Activated T-cell treated with anti-CD3 and anti-CD28 coated beads for 24 hours (primary cell): Measurements from ENCODE around the gene AGO1.

Experiments used
- DNase-seq: peaks from one replicate; pipeline ENCODE4 v3.0.0-alpha.2; 2020; ENCODE audit warnings: low read depth

AGO1 gene

DNA sequence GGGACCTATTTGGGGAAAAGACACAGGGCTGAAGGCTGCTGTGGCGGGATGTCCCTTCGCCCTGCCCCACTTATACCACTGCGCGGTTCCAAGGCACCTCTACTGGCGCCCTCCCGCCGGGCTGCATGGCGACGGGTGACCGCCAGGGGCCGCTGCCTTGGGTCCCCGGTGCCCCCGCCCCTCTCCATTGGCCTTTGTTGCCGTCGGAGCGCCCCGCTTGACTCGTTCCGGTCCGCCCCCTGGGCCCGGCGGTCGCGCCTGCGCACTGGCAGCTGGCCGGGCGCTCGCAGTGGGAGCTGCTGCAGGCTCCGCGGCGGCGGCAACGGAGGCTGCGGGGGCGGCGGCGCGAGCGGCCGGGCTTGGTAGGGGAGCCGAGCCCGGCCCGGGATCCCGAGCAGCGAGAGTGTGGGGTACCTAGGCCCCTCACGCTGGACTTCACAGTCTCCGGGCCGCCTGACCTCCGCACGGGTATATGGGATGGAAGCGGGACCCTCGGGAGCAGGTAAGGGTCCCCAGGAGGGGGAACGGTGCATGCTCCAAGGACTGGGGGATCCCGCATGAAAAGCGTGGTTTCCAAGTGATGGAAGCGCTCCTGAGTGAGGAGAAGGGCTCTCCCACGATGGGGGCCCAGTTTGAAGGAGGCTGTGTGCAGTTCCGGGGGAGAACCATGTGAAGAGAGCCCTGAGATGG is at the start of gene AGO1:
TSS of gene AGO1 (plus strand) at position 265 of the 690 bp plus-strand sequence. CDS start at position 478, 213 bp downstream.
- peak; percentile 96 for DNase-seq

DNA sequence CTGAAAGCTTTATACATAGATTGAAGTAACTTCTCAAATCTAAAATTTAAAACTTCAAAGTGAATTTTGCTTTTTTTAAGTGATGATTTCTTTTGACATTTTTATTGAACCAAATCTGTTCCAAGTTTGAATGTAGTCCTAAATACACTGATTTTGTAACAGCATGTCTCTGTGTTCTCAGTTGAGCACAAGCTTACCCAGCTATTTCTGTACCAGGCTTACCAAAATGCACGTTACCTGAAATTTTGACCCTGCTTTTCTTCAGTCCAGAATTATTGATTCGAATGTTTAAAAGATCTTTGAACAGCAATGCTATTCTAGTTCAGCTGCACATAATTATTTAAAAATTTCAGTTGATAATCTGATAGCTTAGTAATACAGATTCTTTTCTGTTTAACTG is 49.6 kb upstream of the AGO1 start:
- no peak for DNase-seq

DNA sequence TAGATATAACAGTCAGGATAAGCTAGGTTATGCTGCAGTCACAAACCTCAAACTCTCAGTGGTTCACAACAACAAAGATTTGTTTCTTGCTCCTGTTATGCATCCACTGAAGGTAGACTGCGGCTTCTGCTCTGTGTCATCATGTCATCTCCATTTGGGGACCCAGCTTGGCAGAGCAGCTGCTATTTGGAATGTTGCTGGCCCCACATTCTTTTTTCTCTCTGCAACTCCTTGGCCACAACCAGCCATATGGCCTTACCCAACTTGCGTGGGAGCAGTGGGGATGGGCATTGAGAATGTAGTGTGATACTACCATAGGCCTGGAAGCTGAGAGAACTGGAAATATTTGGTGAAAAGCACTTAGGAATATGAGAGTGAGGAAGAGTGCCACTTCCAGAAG is 48.8 kb upstream of the AGO1 start:
- DNase-seq: no peak

DNA sequence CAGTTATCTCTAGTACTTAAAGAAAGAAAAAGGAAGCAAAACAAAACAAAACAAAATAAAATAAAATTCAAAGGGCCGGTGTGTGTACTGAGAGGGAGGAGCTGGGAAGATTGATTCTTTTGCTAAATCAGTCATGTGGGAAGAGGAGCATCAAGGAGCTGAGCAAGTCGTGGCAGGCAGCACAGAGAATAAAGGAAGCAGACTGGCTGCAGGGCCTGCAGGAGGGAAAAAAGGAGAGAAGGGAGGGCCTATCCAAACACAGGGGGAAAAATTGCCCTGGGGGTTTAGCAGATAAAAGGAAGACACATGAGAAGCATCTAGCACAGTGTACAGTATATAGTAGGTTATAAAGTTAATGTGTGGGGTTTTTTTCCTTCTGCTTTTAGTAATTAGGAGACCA is 47.6 kb upstream of the AGO1 start:
- DNase-seq: no peak

DNA sequence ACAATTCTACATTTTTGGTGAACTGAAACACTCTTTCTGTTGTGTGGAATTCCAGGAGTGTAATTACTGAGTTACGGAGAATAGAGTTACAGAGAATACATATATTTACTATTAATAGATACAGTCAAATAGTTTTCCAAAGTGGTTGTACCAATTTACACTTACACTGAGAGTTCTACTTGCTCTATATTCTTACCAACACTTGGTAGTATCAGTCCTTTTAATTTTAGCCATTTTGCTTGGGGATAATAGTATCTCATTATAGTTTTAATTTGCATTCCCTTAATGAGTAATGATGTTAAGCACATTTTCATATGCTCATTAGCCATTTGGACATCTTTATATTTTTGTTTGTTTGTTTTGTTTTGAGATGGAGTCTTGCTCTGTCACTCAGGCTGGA is 46.3 kb upstream of the AGO1 start:
- no peak for DNase-seq

DNA sequence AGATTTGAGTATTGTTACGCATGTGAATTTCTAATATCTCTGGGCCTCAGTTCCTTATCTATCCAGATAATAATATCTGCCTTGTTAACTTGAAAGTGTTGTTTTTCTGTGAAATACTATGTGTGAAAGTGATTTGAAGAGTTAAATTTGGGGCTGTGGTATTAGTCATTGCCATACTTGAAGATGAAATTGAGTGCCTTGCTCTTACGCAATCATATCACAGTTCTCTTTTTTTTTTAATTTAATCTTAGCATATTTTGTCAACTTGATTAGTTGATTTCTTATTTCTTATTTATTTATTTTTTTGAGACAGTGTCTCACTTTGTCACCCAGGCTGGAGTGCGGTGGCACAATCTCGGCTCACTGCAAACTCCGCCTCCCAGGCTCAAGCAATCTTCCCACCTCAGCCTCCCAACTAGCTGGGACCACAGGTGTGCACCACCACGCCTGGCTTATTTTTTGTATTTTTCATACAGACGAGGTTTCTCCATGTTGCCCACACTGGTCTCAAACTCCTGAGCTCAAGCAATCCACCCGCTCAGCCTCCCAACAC is 44.2 kb upstream of the AGO1 start:
- no peak for DNase-seq

DNA sequence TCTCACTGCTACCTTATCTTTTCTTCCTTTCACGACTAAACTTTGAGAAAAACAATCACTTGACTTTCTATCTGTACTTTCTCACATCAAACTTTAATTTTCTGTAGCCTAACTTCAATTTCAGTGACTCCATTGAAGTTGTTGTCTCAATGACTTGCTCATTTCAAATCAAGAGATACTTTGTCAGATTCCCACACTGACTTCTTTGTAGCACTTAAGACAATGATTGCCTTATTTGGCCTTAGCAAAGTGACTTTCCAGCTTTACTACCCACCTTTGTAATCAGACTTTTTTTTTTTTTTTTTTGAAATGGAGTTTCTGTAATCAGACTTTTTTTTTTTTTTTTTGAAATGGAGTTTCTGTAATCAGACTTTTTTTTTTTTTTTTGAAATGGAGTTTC is 38.2 kb upstream of the AGO1 start:
- DNase-seq: no peak

DNA sequence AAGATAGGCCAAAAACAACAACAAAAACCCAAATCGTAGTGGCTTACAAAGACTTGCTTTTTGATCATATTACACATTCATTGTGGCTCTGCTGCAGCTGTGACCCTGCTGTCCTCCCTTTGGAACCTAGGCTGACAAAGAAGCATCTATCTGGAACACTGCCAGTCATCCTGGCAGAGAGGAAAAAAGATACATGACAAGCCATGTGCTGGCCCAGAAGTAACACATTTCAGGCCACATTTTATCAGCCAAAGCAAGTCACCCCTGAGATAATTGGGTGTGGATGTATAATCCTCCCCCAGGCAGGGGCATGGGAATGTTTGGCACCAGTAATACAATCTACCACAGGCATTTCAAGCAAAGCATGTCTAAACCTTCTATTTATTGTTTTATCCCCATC is 37.2 kb upstream of the AGO1 start:
- no peak for DNase-seq

DNA sequence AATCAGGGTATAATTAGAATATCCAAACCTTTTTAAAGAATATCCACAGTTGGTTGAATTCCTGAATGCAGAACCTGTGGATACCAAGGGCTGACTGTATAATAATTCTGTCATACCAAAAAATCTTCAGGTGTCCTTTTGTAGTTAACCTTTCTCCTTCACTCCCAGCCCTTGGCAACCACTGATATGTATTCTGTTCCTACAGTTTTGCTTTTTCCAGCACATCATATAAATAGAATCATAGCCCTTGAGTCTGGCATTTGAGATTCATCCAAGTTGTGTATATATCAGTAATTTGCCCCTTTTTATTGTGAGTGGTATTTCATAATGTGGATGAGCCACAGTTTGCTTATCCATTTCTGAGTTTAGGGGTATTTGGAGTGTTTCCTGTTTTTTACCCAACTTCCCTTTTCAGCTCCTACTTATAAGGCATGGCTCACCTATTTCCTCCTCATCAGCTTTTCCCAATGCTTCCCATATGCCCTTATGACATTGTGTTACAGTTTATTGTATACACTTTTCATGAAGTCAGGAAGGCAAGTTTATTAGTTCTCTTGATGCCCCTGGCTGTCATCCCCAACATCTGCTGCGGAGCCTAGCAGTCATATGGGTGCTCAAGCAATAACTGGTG is 35.0 kb upstream of the AGO1 start:
- no peak for DNase-seq

DNA sequence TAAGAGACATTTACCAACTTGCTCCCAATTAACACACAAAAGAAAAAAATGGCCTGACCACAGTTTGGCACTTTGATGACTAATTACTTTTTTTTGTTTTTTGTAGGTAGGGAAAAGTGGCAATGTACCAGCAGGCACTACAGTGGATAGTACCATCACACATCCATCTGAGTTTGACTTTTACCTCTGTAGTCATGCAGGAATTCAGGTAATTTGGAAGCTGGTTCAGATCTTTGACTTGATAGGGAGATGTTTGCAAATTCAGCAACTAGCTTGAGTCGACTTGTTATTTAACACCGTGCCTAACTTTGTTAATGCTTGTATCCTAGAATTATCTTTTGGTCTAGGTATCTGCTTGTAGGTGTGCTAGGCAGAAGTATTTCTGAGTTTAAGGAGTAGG is 33.0 kb upstream of the AGO1 start:
- no peak for DNase-seq

DNA sequence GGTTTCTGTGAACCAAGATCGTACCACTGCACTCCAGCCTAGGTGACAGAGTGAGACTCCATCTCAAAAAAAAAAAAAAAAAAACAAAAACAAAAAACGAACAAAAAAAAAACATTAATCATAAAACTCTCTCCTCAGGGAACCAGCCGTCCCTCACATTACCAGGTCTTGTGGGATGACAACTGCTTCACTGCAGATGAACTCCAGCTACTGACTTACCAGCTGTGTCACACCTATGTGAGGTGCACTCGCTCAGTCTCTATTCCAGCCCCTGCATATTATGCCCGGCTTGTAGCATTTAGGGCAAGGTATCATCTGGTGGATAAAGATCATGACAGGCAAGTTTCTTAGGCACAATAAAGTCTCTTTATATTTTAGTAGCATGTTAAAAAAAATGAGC is 32.3 kb upstream of the AGO1 start:
- DNase-seq: no peak

DNA sequence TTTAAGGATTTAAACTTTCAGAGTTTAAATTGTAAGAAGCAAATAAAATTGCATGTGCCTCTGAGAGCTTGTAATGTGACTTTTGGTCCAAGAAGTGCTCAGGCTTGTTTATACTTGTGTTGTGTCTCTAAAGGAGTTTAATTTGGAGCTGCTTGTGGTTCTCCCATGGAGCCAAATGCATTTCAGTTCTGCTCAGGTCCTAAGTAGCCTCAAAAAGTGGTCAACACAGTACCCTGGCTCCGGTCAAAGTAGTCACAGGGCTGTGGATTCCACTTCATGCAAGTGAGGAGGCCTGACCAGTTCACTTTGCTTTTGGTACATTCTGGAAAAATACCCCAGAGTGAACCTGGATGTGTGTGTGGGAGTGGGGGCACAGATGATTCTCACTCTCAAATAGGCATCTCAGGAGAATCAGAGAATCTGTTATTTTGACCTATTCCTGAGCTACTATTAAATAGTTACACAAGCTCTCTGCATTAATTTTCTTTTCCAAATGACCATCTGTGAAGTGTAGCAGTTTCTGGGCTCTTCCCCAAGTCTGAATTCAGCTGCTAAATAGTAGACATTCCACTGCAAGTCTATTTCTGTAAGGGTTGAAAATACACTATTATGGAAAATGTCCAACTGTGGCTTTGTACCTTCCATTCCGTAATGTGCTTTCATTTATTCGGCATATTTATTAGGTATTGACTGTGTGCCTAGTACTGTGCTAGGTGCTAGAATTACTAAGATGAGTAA is 31.7 kb upstream of the AGO1 start:
- no peak for DNase-seq

DNA sequence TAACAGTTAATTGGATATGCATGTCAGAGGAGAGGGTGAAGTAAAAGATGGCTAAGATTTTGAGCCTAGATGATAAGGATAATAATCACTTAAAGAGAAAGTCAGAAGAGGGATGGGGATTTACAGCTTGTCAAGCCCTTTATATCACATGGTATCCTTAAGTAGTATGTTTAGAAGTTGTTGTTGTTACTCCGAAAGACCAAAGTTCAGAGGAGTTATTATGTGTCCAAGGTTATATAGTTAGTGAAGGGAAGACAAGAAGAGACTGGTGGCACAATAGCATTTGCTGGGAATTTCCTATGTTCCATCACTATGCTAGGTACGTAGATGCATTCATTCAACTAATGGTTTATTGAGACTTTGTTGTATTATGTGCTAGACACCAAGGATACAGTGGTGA is 30.8 kb upstream of the AGO1 start:
- DNase-seq: no peak

DNA sequence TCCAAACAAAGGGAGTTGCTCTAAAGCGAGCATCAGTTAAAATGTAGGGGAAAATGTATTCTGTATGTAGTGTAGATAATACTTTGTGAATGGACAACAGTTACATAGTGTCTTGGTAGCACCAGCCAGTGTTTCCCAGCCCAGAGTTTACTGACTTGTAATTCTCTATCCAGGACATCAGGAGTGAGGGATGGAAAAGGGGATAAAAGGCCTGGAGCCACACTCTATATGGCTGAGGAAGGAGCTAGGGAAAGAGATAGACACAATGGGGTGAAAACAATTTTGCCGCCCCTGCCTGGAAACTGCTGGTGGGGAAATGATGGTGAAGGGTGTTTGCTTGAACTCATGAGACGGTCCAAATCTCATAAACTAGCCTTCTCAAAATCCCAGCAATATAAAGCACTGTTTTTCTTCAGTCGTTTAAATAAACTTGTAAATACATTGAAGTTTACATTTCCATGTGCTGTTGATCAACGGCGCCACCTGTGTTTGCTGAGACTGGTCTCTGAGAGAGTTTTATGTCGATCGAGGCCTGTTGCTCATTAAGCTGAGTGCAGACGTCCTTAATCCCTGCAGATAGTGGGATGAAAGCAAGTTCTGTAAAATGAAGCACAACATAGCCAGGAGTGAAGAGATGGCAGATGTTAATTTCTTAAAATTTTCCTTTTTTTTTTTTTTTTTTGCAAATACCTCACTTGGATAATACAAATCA is 27.9 kb upstream of the AGO1 start:
- DNase-seq: no peak

DNA sequence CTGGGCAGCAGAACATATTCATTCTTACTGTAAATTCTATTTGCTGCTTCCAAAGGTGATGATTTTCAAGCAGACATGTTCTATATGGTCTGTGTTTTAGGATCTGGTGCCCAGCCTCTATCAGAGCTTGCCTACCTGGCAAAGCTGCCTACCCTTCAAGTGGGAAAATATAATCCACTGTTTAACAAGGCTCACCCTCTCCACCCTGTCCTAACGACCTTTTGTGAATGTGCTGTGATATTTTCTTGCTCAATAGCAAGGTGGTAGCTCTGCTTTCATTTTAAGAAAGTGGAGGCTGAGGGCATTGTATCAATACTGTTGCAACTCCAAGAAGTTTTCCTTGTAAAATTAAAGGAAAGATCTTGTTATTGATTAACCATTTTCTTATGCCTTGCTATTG is 26.0 kb upstream of the AGO1 start:
- DNase-seq: no peak

DNA sequence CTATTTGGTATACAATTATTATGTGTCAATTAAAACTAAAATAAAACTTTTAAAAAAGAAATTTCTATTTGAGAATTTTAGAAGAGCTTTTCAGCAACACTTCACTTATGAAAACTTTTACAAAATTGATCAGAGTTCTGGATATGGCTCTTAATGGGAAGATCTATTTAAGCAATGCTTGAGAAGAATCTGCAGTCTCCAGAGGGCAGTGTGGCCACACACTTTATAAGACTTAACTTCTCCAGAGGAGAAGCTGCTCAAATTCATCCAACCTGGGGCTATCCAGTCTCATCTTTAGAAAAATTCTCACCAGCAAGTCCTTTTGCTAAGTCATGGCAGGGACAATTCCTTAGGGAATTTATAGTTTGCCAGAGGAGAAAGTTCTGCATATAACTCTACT is 25.2 kb upstream of the AGO1 start:
- DNase-seq: no peak

DNA sequence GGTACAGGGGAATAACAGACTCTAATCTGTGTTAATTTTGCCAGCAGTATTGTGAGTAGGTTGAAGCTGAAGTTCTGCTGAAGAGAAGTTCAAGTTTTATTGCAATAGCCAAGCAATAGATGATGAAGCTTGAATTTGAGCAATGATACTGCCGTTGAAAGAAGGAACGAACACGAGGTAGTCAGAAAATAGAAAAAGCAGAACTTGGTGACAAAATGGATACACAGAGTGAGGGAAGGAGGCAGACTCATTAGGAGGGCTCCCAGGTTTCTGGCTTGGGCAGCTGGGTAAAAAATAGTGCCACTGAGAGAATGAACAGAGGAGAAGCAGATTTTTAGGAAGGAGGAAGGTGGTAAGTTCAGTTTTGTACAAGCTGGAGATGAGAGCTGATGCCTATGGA is 22.3 kb upstream of the AGO1 start:
- no peak for DNase-seq

DNA sequence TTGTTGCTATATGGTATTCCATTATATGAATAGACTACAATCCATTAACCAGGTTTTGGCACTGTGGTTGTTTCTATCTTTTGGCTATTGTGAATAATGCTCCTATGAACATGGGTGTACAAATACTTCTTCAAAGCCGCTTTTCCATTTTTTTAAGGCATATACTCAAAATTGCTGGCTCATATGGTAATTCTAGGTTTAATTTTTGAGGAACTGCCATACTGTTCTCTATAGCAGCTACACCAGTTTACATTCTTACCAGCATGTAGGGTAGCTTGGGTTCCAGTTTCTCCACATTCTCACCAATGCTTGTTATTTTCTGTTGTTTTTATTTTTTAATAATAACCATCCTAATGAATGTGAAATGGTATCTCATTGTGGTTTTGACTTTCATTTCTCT is 19.9 kb upstream of the AGO1 start:
- no peak for DNase-seq

DNA sequence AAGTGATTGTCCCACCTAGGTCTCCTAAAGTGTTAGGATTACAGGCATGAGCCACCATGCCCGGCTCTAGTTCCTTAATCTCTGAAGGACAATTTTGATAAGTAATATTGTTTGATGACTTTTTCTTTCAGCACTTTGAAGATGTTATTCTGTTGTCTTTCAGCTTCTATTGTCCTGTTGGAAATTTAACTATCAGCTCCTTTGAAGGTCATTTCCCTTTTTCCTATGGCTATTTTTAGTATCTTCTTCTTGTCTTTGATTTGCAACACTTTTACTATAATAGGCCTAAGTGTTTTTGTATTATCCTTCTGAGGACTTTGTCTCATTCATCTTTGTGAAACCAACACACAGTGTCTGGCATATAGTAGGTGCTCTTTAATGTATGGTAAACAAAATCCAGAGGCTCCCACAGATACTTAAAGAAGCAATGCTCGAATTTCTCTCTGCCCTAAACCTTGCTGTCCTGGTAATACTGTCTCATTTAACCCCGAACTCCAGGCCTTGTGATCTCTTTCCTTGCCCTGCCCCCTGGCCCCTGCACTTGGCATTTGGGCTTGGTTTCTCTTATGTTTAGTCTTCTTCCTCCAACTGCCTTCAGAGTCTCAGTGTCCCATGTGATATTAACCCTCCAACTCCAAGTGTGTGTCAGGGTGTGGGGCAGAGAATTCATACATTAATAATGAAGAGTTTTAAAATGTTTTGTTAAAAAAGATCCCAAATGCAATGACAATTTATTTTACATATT is 19.0 kb upstream of the AGO1 start:
- DNase-seq: no peak

DNA sequence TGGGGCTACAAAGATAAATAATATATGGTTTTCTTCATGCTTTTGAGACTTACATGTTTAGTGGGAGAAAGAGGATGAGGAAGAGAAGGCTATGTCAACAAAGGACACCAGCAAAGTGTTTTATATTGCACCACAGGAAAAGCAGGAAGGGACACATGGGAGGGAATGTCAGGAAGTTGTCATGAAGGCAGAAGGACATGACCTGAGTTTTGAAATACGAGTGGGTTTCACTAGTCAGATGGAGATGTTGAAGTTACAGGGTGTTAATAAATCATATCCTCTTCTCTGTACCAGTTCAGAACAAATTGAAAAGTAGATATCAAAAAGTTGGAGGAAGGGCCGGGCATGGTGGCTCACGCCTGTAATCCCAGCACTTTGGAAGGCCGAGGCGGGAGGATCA is 18.2 kb upstream of the AGO1 start:
- no peak for DNase-seq

DNA sequence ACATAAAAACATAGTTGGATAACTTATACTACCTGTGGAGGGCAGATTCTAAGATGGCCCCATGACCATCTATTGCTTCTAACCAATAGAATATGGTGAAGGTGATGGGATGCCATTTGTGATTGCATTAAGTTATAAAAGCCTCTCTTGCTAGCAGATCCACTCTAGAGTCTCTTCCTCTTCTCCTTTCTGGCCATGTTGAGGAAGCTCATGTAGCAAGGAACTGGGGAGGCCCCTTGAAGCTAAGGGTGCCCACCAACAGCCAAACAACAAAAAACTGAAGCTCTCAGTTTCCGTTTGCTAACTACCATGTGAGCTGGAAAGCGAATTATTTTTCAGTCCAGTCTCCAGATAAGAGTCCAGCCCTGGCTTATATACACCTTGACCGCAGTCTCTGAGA is 16.0 kb upstream of the AGO1 start:
- DNase-seq: no peak
